Stimulated activated CD8-positive, alpha-beta memory T cell treated with anti-CD3 and anti-CD28 coated beads, Interleukin-4, amount 100 ng/mL, for 24 hours (primary cell): ENCODE measurements around the gene CELF2.

ENCODE experiments used
- DNase-seq: peaks from one replicate; pipeline ENCODE4 v3.0.0-alpha.2; 2020; ENCODE audit warnings: low read depth

Gene CELF2

DNA sequence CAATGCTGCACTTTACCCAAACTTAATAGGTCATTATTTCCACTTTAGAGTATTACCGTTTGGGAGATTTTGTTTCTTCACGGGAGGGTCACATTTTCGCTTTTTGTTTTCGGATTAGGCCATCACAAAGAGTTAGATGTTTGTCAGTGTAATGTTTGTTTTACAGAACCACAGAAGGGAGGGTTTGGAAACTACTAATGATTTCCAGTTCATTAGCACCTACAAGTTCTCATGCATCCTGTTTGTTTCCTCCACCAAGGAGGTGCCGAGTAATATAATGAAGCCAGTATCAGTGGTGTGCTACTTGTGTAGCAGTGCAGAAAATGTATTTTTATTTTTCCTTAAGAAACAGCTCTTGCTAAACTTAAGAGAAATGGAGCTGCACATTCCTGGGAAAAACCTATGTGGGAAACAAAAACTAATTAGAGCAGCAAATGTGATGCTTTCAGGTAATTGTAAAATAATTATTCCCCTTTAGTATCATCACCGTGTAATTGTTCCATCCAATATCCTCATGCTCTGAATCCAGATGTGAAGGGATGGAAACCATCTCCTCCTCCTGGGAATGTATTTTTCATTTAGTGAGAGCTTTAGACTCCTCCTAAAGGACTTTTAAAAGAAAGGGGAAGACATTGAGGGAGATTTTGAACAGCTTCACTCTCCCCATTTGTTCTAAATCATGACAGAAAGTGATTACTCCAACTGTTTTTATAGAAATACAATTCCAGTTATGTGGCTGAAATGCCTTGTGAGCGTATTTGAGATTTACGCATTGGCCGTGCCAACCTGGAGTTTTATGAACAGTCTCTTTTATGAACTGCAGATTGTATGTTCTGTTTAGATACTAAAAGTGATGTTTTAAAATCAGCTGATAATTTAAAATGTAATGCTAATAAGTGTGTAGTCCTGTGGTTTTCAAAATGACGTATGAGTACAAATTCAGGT lies 5.6 kb downstream of the CELF2 start:
- DNase-seq, result no peak

- DNase-seq, result no peak
Observed at GRCh38 chr10:11024596-11024995, 6.9 kb downstream of the CELF2 start.

- no peak for DNase-seq
Observed at GRCh38 chr10:11025978-11026377, 8.3 kb downstream of the CELF2 start.

DNA sequence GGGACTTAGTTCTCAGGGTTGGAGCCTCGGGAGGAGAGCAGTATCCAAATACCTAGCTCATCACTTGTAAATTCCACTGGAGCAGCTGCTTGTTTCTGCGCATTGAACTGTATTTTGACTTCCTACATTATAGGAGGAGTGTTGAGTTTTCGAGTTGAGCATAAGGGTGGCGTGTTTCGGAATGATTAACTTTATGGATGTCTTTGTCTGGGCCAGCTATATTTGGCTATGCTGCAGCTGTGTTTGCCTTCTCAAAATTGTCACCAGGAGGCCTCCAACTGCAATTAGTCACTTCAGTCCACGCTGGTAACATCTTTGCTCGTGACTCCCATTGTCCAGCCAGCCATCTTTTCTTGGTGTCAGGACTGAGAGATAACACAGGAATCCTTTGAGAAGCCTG lies 9.1 kb downstream of the CELF2 start:
- DNase-seq, result no peak

- no peak for DNase-seq
Observed at GRCh38 chr10:11034762-11035161, 17.1 kb downstream of the CELF2 start.

DNA sequence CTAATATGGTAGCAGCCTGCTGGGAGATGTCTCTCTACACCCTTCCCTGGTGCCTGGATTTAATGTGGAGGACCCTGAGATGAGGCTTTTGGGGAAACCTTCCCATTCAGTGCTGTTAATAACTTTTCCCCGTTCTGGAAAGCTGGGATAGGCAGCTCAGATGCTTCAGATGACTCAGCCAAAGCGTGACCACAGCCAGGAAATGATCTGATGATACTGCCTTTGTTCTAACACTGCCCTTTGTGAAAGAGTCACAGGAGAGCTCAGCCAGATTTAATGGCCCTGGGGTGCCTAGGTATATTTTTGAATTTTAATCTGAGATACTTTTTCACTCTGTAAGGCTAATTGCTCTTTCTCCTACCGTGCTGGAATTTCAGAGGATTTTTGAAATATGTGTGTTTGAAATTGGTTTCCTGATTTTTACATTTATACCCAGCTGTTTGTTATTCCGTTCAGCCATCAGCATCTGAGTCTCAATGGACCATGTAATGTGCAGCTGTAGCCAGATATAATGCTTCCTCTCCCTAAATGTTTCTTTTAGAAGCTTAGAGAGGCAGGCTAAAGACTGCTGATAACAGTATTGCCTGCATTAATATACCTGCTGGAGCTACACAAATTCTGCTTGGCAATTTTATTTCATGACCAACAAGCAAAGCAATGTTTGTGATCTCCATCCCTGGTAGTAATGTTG lies 17.8 kb downstream of the CELF2 start:
- no peak for DNase-seq

DNA sequence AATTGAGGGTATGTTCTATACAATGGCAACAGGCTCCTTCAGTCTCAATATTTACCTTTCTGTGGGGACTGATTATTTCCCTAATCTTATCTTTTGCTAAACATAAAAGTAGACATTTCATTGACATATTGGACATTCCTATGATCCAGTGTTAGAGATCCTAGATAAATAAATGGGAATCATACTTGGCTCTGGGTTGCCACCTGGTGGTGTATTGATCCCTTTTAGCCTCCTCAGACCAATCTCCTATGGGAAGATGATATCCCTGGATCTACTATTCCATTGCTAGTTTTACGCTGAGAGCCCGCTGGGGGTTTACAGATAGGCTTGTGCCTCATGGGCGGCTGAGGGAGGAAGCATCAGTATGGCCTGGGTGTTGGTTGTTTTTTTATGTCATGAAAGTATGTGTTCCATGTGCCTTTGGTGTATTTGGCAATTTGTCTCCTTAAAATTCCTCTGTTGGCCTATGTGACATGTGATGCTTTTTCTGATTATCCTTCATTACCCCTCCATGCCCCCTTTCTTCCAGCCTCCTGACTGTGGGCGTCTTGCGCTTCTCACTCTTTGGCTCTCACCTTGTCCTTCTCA lies 18.8 kb downstream of the CELF2 start:
- no peak for DNase-seq

GRCh38 chr10:11037991-11038390 lies 20.3 kb downstream of the CELF2 start:
- DNase-seq, result no peak

- DNase-seq, result no peak
Observed at GRCh38 chr10:11042357-11042756, 24.7 kb downstream of the CELF2 start.

GRCh38 chr10:11043039-11043438 lies 25.4 kb downstream of the CELF2 start:
- DNase-seq, result no peak

DNA sequence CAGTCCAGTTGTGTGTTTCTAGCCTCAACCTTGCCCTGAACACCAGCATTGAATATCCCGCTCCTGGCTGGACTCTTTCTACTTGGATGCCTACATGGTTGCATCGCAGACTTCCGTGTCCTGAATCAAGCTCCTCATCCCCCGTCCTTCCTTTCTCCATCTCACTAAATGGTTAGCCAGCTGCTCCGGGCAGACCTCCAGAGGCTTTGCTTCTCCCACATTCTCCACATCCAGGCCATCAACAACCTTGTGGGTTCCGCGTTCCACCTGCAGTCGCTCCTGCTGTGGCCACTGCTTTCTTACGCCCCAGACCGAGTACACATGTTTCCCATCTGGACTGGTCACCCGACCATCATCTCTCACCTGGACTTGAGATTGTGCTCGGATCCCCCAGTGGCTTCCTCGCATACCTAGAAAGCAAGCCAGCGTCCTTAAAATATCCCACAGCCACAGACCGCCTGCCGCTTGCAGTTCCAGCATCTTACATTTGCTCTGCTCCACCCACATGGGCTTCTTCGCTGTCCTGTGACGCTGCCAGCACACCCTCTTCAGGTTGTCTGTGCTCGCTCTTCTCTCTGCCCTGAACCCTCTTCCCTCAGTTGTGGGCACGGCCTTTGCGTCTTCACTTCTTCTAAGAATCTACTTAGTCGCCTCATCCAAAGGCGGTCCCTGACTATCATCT lies 25.9 kb downstream of the CELF2 start:
- DNase-seq, result no peak

- no peak for DNase-seq
Observed at GRCh38 chr10:11045487-11045886, 27.8 kb downstream of the CELF2 start.

- DNase-seq, result no peak
Observed at GRCh38 chr10:11045995-11046775, 28.5 kb downstream of the CELF2 start.

- no peak for DNase-seq
Observed at GRCh38 chr10:11046776-11047160, 29.1 kb downstream of the CELF2 start.

GRCh38 chr10:11048707-11049278 lies 31.1 kb downstream of the CELF2 start:
- no peak for DNase-seq

- no peak for DNase-seq
Observed at GRCh38 chr10:11049806-11050205, 32.1 kb downstream of the CELF2 start.

GRCh38 chr10:11050301-11051287 lies 32.9 kb downstream of the CELF2 start:
- no peak for DNase-seq

- no peak for DNase-seq
Observed at GRCh38 chr10:11057018-11057417, 39.3 kb downstream of the CELF2 start.

GRCh38 chr10:11057448-11057847 lies 39.8 kb downstream of the CELF2 start:
- DNase-seq, result no peak

DNA sequence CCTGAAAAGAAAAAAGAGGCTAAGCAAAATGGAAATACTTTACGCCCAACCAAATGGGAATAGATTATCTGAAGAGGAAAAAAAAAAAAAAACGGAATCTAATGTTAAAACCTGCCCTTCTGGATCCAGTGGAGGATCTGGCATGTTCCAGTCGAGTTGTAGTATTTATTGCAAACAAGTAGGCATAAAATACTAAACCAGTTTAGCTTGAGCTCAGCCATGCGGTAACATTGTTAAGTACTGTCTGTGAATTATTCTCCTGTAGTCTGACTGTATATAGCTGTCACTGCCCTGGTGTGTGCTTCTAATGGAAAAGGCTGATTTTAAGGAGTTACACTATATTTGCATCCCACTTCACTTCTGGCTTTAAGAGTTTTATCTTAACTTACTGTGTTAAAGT lies 40.3 kb downstream of the CELF2 start:
- DNase-seq, result no peak
